ENCODE measurements around the gene NOTO.
"Not testable (repeated sequence)": the region's sequence is repeated elsewhere in the genome, so short reads cannot be mapped to it uniquely, and the experiment has no call there.

Gene NOTO

GRCh38 chr2:73202156-73203054 lies at the start of gene NOTO:
Gene NOTO (plus strand): TSS chr2:73202574. CDS start chr2:73202667, 93 bp downstream.
- DNase-seq, result no peak

- DNase-seq, result peak; percentile 59
Observed at GRCh38 chr2:73156539-73157124, 45.7 kb upstream of the NOTO start.

- DNase-seq, result no peak
Observed at GRCh38 chr2:73162856-73163391, 39.5 kb upstream of the NOTO start.

GRCh38 chr2:73163483-73164367 lies 38.6 kb upstream of the NOTO start:
- DNase-seq, result peak; percentile 31

GRCh38 chr2:73165978-73166377 lies 36.4 kb upstream of the NOTO start:
- not testable (repeated sequence) for DNase-seq

- DNase-seq, result not testable (repeated sequence)
Observed at GRCh38 chr2:73166813-73167212, 35.6 kb upstream of the NOTO start.

- not testable (repeated sequence) for DNase-seq
Observed at GRCh38 chr2:73168348-73168747, 34.0 kb upstream of the NOTO start.

- DNase-seq, result not testable (repeated sequence)
Observed at GRCh38 chr2:73170341-73170740, 32.0 kb upstream of the NOTO start.

- no peak for DNase-seq
Observed at GRCh38 chr2:73172963-73173362, 29.4 kb upstream of the NOTO start.

- DNase-seq, result no peak
Observed at GRCh38 chr2:73173781-73174180, 28.6 kb upstream of the NOTO start.

- no peak for DNase-seq
Observed at GRCh38 chr2:73174244-73174643, 28.1 kb upstream of the NOTO start.

GRCh38 chr2:73174941-73175662 lies 27.3 kb upstream of the NOTO start:
- DNase-seq, result no peak

GRCh38 chr2:73175663-73176204 lies 26.6 kb upstream of the NOTO start:
- peak; percentile 18 for DNase-seq

GRCh38 chr2:73176205-73176880 lies 26.0 kb upstream of the NOTO start:
- DNase-seq, result no peak

GRCh38 chr2:73176881-73177644 lies 25.3 kb upstream of the NOTO start:
- peak; percentile 68 for DNase-seq

GRCh38 chr2:73177645-73178255 lies 24.6 kb upstream of the NOTO start:
- no peak for DNase-seq

GRCh38 chr2:73185965-73186364 lies 16.4 kb upstream of the NOTO start:
- no peak for DNase-seq

GRCh38 chr2:73187549-73187948 lies 14.8 kb upstream of the NOTO start:
- no peak for DNase-seq

GRCh38 chr2:73197579-73197978 lies 4.8 kb upstream of the NOTO start:
- no peak for DNase-seq

GRCh38 chr2:73200281-73200680 lies 2.1 kb upstream of the NOTO start:
- not testable (repeated sequence) for DNase-seq
